Measurements from ENCODE around the gene HPGD. TPM values are rescaled to one million over a fixed set of nuclear protein-coding genes. Genes with fewer than 3 reads are reported as not detected.
"Not testable (repeated sequence)": the region's sequence is repeated elsewhere in the genome, so short reads cannot be mapped to it uniquely, and the experiment has no call there.

Gene HPGD
- total RNA-seq, 1 experiment from 2014 or later, result 0.24 TPM

- DNase-seq (ENCODE audit: low read depth), result no peak
Observed at GRCh38 chr4:174526731-174527130, 4.4 kb upstream of the HPGD start.

GRCh38 chr4:174524242-174524641 lies 2.0 kb upstream of the HPGD start:
- DNase-seq (ENCODE audit: low read depth), result no peak

GRCh38 chr4:174523025-174523693 lies 871 bp upstream of the HPGD start:
- DNase-seq (ENCODE audit: low read depth), result no peak

- DNase-seq (ENCODE audit: low read depth), result no peak
Observed at GRCh38 chr4:174521800-174522182, 497 bp downstream of the HPGD start.

- no peak for DNase-seq (ENCODE audit: low read depth)
Observed at GRCh38 chr4:174520660-174521059, 1.6 kb downstream of the HPGD start.

- no peak for DNase-seq (ENCODE audit: low read depth)
Observed at GRCh38 chr4:174517502-174518445, 4.5 kb downstream of the HPGD start.

GRCh38 chr4:174516794-174517193 lies 5.5 kb downstream of the HPGD start:
- no peak for DNase-seq (ENCODE audit: low read depth)

- no peak for DNase-seq (ENCODE audit: low read depth)
Observed at GRCh38 chr4:174516345-174516744, 5.9 kb downstream of the HPGD start.

- DNase-seq (ENCODE audit: low read depth), result no peak
Observed at GRCh38 chr4:174512745-174513144, 9.5 kb downstream of the HPGD start.

GRCh38 chr4:174505892-174506291 lies 16.4 kb downstream of the HPGD start:
- DNase-seq (ENCODE audit: low read depth), result no peak

GRCh38 chr4:174505007-174505406 lies 17.3 kb downstream of the HPGD start:
- no peak for DNase-seq (ENCODE audit: low read depth)

- no peak for DNase-seq (ENCODE audit: low read depth)
Observed at GRCh38 chr4:174503079-174503715, 19.1 kb downstream of the HPGD start.

- DNase-seq (ENCODE audit: low read depth), result no peak
Observed at GRCh38 chr4:174496631-174497432, 25.5 kb downstream of the HPGD start.

- no peak for DNase-seq (ENCODE audit: low read depth)
Observed at GRCh38 chr4:174495626-174496025, 26.7 kb downstream of the HPGD start.

- DNase-seq (ENCODE audit: low read depth), result no peak
Observed at GRCh38 chr4:174494726-174495125, 27.6 kb downstream of the HPGD start.

- DNase-seq (ENCODE audit: low read depth), result no peak
Observed at GRCh38 chr4:174494146-174494545, 28.1 kb downstream of the HPGD start.

GRCh38 chr4:174490451-174490961 lies 31.8 kb downstream of the HPGD start:
- peak; percentile 5 for DNase-seq (ENCODE audit: low read depth)

GRCh38 chr4:174488368-174488767 lies 33.9 kb downstream of the HPGD start:
- DNase-seq (ENCODE audit: low read depth), result not testable (repeated sequence)

- DNase-seq (ENCODE audit: low read depth), result no peak
Observed at GRCh38 chr4:174485025-174485424, 37.3 kb downstream of the HPGD start.

- DNase-seq (ENCODE audit: low read depth), result no peak
Observed at GRCh38 chr4:174483792-174484191, 38.5 kb downstream of the HPGD start.

- DNase-seq (ENCODE audit: low read depth), result no peak
Observed at GRCh38 chr4:174479140-174479539, 43.1 kb downstream of the HPGD start.
